ENCODE measurements around the gene TSHZ2.
A peak's percentile ranks its signal among the peaks of the same experiment; 100 is the strongest.
"Not testable (repeated sequence)": the region's sequence is repeated elsewhere in the genome, so short reads cannot be mapped to it uniquely, and the experiment has no call there.

The TSHZ2 gene

DNA sequence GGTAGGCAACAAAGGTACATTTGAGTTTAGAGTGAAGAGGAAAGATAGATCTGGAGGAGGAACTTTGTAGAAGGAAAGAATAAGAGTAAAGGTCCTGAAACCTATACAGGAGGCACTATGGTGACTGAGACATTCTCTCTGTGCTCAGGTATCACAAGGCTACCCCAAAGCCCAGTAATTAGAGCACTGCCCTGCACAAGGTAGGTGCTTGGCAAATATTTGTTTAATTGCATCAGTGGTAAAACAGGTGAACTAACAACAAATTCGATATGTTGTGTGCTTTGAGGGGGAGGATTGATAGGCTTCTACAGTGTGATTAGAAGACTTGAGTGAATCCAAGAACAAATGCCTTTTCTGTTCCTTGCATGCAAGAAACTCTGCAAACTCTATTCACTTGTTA is 6.8 kb upstream of the TSHZ2 start:
- peak; percentile 68 to 72 for DNase-seq

DNA sequence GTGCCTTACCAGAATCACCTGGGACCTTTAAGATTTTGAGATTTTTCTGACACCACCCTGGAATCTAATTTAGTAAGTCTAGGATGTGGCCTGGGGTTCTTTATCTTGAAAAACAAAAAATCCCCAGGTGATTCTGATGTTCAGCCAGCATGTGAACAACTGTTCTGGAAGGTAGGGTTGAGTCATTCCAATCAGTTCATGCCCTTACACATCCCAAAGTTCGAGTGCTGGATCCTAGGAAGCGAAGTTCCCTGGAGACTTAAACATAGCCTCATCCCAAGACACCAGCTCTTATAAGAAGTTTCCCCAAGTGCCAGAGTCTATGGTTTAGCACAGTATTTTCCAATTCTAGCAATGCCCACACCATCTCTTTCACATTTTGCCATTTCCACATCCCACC is 6.3 kb upstream of the TSHZ2 start:
- DNase-seq, result no peak

GRCh38 chr20:52966543-52966942 is 5.6 kb upstream of the TSHZ2 start:
- not testable (repeated sequence) for DNase-seq

- no peak for DNase-seq
Observed at GRCh38 chr20:52971498-52972189, 514 bp upstream of the TSHZ2 start.

- DNase-seq, result peak in 1 of 2 experiments; percentile 32
Observed at GRCh38 chr20:52972965-52973819, 1.0 kb downstream of the TSHZ2 start.

GRCh38 chr20:52974179-52974594 is 2.0 kb downstream of the TSHZ2 start:
- peak in 1 of 2 experiments; percentile 22 for DNase-seq

DNA sequence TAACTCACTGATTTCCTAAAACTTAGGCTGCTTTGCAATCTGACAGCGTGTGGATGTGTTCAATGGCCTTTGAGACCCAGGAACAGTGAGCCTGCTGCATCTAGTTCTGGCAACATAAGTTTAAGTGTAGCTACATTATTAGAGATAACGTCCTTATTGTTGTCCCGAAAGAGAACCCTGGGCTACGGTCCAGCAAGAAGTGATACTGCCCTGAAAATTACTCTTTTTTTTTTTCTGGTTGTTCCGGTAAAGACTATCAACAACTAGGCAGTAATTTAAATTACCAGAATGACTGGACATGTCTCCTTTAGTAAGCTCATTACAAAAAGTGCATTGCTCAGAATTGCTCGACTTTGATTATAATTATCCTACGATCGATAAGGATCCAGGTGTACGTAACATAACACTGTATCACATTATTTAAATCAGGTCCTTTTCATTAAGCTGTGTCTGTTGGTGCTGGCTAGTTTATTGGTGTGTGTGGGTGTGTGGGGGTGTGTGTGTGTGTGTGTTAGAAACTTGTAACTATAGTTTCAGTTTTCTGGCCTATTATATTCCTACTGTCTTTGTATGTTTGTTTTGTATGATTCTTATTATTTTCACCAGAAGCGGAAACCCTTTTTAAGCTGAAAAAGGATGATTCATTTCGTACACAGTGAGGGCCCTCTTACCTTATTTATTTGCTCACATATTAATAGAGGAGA is 3.0 kb downstream of the TSHZ2 start:
- no peak for DNase-seq

DNA sequence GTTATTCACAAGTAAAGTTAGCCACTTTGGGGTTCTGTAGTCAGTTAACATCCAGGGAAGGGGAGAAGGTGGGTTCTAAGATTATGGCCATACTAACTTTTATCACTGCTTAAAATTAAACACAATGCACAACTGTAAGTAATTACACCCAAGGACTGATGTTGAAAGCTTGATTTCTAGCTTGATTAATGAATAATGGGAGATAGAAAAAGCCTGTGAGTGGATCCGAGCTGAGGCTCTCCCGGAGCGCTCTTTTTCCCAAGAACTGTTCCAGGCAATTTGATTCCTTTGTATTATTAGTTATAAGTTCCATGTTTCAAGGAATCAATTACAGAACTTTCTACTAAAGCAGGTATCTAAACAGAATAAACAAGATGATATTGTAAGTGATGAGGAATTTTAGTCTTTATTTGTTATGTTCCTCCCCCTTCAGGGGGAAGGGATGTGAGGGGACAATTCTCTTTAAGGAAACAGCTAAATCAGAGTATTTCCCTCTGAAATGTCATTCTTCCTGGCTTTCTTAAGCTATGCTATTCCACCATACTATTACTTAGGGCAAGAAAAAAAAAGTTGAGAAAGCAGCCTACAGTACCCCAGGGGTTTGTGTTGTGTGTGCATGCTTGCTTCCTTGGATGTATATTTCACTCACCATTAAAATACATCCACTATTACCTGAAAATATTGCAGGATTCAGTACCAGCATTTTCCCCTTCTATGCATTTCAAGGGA is 3.8 kb downstream of the TSHZ2 start:
- no peak for DNase-seq

GRCh38 chr20:52978851-52979250 is 6.7 kb downstream of the TSHZ2 start:
- DNase-seq, result no peak

DNA sequence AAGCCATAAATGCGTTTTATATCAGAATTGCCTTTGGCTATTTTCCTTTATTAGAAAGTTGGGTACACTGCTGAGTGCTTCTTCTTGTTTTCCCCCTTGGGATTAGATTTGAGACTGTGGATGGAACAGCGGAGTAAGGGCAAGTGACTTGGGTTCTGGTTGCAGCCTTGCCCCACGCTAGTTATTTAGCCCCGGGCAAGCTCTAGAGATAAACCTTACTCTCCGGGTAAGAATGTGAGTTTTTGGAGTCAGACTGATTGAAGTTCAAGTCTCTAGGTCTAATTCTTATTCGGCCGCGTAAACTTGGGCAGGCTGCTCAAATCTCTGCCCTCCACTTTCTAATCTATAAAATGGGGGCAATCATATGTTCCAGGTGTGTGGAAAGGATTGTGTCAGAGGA is 8.9 kb downstream of the TSHZ2 start:
- no peak for DNase-seq

- DNase-seq, result no peak
Observed at GRCh38 chr20:52983726-52984450, 11.7 kb downstream of the TSHZ2 start.

DNA sequence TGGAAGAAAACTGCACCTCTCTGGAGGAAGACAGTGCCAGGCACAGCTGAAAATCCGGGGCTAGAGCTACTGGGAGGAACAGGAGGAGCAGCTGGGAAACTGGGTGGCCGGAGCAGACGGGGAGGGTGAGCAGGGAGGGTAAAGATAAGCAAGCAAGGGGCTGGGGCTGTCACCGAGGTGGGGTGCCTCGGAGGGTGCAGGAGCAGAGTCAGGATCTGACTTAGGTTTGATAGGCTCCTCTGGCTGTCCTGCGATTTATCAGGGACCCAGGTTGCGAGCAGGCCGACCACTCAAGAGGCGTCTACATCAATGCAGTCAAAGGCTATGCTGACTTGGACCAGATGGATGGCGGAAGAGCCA is 12.3 kb downstream of the TSHZ2 start:
- DNase-seq, result no peak

- DNase-seq, result no peak
Observed at GRCh38 chr20:52985687-52986086, 13.5 kb downstream of the TSHZ2 start.

- no peak for DNase-seq
Observed at GRCh38 chr20:52987295-52987694, 15.1 kb downstream of the TSHZ2 start.

GRCh38 chr20:52991830-52992229 is 19.7 kb downstream of the TSHZ2 start:
- no peak for DNase-seq

DNA sequence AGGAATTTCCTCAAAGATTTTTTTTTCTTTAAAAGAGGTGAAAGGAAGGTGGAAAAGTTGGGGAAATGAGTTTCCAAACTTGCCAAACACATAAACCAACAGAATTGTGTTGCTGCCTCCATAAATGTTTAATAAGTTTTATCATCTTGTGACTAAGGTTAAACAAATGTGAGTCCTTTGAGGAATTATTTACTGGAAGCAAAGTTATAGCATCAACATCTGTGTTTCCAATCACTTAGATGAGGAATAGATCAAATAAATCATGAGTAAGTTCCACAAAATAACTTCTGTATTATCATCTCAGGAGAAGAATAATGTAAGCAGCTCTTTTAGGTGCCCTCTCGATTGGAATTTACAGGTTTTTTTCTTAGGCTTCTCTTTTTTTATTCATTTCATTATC is 20.5 kb downstream of the TSHZ2 start:
- DNase-seq, result no peak

DNA sequence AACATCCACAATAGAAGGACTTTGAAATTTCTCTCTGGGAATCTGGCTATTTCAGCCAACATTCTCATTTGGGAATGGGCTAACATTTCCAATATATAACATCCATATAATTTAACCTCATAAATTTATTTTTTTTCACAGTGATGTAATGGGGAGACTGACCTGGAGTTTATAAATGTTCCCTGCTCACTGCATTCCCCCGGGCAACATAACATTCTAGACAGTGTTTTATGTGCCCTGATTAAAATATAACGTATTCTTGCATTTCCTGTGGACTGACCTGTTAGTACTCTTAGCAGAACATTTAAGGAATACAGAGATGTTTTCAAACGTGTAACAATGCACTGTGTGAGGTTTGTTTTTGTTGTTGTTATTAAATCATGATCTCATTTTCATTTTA is 20.9 kb downstream of the TSHZ2 start:
- no peak for DNase-seq

DNA sequence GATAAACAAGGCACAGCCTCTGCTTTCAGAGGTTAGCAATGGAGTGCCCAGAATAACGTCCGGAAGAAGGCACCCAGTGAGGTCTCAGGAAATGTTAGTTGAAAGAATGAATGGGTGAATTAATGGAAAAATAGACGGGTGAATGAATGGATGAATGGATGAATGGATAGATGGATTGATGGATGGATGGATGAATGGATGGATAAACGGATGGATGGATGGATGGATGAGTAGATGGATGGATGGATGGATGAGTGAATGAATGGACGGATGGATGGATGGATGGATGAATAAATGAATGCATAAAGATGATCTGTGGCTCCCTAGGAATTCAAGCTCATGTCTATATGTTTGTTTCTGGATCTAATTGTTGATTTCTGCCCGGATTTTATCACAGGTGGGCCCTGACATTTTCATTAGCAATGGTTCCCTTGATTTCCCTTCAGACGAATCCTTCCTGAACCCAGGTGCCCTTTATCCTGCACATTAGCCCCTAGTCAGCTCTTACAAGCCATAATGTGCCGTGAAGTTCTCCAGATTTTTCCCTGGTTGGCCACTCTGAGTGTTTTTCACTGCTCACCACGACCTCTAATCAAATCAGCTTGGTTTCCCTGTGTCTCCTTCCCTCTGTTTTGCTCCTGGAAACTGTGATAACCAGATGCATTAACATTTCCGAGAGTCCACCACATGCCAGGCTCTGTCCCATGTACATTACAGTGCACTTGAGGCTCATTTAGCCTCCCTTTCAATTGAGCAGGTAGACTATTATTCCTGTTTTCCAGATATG is 22.2 kb downstream of the TSHZ2 start:
- DNase-seq, result no peak

GRCh38 chr20:52996130-52996529 is 24.0 kb downstream of the TSHZ2 start:
- no peak for DNase-seq

- no peak for DNase-seq
Observed at GRCh38 chr20:52996658-52997057, 24.5 kb downstream of the TSHZ2 start.

GRCh38 chr20:52998268-52998667 is 26.1 kb downstream of the TSHZ2 start:
- no peak for DNase-seq

DNA sequence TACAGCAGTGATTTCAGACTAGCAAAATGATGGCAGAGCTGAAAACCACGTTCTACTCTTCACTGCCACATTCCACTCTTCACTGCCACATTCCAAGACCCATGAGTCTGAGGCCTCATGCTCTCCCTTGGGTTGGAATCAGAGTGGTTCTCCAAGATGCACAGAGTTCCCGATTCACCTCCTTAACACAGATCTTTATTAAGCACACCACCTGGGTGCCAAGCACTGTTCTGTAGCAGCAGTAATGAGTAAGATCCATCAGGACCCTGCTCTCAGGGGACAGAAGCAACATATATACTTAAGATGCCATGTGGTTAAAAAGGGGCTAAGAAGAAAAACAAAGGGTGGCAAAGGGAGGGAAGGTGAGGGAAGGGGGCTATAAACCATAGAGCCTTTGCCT is 26.9 kb downstream of the TSHZ2 start:
- DNase-seq, result no peak

Measured in SHP77 (cell line).